GM12892 (cell line): ENCODE measurements around the gene CLIC5.

Experiments
- POLR2A ChIP-seq: IDR thresholded peaks from 2 replicates; pipeline ENCODE4 v1.6.1; 2011; ENCODE audit warnings: low read depth, low read length, control low read depth
- TAF1 ChIP-seq: IDR thresholded peaks from 2 replicates; pipeline ENCODE4 v1.6.1; 2011; ENCODE audit warnings: low read depth, mild to moderate bottlenecking, control low read depth, low read length, borderline replicate concordance

- TF ChIP-seq POLR2A, result no peak
- TF ChIP-seq TAF1, result no peak
These were observed 6.7 kb upstream of the CLIC5 start for GRCh38 chr6:46022106-46022948.
